Measurements from ENCODE around the gene GALNT10. TPM values are rescaled to one million over a fixed set of nuclear protein-coding genes. Genes with fewer than 3 reads are reported as not detected.

GALNT10 gene
- total and polyA plus RNA-seq, 2 experiments from 2014 or later: 3.2 to 12.9 TPM

- TF ChIP-seq, protein P1, sequence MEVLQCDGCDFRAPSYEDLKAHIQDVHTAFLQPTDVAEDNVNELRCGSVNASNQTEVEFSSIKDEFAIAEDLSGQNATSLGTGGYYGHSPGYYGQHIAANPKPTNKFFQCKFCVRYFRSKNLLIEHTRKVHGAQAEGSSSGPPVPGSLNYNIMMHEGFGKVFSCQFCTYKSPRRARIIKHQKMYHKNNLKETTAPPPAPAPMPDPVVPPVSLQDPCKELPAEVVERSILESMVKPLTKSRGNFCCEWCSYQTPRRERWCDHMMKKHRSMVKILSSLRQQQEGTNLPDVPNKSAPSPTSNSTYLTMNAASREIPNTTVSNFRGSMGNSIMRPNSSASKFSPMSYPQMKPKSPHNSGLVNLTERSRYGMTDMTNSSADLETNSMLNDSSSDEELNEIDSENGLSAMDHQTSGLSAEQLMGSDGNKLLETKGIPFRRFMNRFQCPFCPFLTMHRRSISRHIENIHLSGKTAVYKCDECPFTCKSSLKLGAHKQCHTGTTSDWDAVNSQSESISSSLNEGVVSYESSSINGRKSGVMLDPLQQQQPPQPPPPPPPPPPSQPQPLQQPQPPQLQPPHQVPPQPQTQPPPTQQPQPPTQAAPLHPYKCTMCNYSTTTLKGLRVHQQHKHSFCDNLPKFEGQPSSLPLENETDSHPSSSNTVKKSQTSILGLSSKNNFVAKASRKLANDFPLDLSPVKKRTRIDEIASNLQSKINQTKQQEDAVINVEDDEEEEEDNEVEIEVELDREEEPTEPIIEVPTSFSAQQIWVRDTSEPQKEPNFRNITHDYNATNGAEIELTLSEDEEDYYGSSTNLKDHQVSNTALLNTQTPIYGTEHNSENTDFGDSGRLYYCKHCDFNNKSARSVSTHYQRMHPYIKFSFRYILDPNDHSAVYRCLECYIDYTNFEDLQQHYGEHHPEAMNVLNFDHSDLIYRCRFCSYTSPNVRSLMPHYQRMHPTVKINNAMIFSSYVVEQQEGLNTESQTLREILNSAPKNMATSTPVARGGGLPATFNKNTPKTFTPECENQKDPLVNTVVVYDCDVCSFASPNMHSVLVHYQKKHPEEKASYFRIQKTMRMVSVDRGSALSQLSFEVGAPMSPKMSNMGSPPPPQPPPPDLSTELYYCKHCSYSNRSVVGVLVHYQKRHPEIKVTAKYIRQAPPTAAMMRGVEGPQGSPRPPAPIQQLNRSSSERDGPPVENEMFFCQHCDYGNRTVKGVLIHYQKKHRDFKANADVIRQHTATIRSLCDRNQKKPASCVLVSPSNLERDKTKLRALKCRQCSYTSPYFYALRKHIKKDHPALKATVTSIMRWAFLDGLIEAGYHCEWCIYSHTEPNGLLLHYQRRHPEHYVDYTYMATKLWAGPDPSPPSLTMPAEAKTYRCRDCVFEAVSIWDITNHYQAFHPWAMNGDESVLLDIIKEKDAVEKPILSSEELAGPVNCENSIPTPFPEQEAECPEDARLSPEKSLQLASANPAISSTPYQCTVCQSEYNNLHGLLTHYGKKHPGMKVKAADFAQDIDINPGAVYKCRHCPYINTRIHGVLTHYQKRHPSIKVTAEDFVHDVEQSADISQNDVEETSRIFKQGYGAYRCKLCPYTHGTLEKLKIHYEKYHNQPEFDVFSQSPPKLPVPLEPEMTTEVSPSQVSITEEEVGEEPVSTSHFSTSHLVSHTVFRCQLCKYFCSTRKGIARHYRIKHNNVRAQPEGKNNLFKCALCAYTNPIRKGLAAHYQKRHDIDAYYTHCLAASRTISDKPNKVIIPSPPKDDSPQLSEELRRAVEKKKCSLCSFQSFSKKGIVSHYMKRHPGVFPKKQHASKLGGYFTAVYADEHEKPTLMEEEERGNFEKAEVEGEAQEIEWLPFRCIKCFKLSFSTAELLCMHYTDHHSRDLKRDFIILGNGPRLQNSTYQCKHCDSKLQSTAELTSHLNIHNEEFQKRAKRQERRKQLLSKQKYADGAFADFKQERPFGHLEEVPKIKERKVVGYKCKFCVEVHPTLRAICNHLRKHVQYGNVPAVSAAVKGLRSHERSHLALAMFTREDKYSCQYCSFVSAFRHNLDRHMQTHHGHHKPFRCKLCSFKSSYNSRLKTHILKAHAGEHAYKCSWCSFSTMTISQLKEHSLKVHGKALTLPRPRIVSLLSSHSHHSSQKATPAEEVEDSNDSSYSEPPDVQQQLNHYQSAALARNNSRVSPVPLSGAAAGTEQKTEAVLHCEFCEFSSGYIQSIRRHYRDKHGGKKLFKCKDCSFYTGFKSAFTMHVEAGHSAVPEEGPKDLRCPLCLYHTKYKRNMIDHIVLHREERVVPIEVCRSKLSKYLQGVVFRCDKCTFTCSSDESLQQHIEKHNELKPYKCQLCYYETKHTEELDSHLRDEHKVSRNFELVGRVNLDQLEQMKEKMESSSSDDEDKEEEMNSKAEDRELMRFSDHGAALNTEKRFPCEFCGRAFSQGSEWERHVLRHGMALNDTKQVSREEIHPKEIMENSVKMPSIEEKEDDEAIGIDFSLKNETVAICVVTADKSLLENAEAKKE (CRISPR knock-in tag; IDR thresholded peaks at IDR 0.05): no peak
- TF ChIP-seq ZNF331 (CRISPR knock-in tag; IDR thresholded peaks at IDR 0.05; ENCODE audit: low read depth) (no peak), NANOG (IDR thresholded peaks at IDR 0.05; ENCODE audit: borderline replicate concordance) (no peak), ZNF114 (CRISPR knock-in tag; IDR thresholded peaks at IDR 0.05) (no peak), CREB1 (CRISPR knock-in tag; IDR thresholded peaks at IDR 0.05; ENCODE audit: low read depth) (no peak)
Measured at GRCh38 chr5:154172785-154173184, 17.7 kb upstream of the GALNT10 start (continued).

GRCh38 chr5:154174091-154174490, 16.4 kb upstream of the GALNT10 start:
- no peaks in the 10 kb centered on the region for H3K36me3 Mint-ChIP-seq (ENCODE audit: low read depth)
- no peak overlapping the region for H3K4me3 ChIP-seq
- DNase-seq (ENCODE audit: low spot score) (no peak), ATAC-seq (no peak)
- no peaks in the 10 kb centered on the region for H3K9me3 Mint-ChIP-seq
- H3K4me2 ChIP-seq: no peak overlapping the region
- H3K27me3 ChIP-seq (ENCODE audit: insufficient read depth): no peaks in the 10 kb centered on the region
- H3K4me3 Mint-ChIP-seq: no peak overlapping the region
- H3F3A ChIP-seq (replicated peaks; ENCODE audit: low read depth): no peaks in the 10 kb centered on the region
- H3K36me3 ChIP-seq (ENCODE audit: insufficient read depth): no peaks in the 10 kb centered on the region
- H3K79me2 ChIP-seq (replicated peaks; ENCODE audit: insufficient read depth): no peaks in the 10 kb centered on the region
- H3K4me1 ChIP-seq (ENCODE audit: insufficient read depth): no peaks in the 10 kb centered on the region
- no peak overlapping the region for H2AFZ ChIP-seq
- no peak overlapping the region for H3K27ac Mint-ChIP-seq
- peaks cover 15% of the 10 kb centered on the region for H3K4me1 Mint-ChIP-seq
- H4K20me1 ChIP-seq (replicated peaks; ENCODE audit: insufficient read depth): no peaks in the 10 kb centered on the region
- no peak overlapping the region for H3K27ac ChIP-seq (ENCODE audit: low read depth)
- peaks cover 4% of the 10 kb centered on the region for H3K27me3 Mint-ChIP-seq (ENCODE audit: insufficient read depth, low read depth, poor library complexity)
- H3K9me2 ChIP-seq (ENCODE audit: insufficient read depth): no peaks in the 10 kb centered on the region
- TF ChIP-seq CREB1 (CRISPR knock-in tag; IDR thresholded peaks at IDR 0.05; ENCODE audit: low read depth) (no peak), POLR2AphosphoS5 (IDR thresholded peaks at IDR 0.05; ENCODE audit: low read depth) (no peak), JUNB (IDR thresholded peaks at IDR 0.05; ENCODE audit: unreplicated experiment) (no peak), EZH2phosphoT487 (IDR thresholded peaks at IDR 0.05; ENCODE audit: unreplicated experiment) (no peak), NANOG (IDR thresholded peaks at IDR 0.05; ENCODE audit: borderline replicate concordance) (no peak), ZNF114 (CRISPR knock-in tag; IDR thresholded peaks at IDR 0.05) (no peak), ZNF331 (CRISPR knock-in tag; IDR thresholded peaks at IDR 0.05; ENCODE audit: low read depth) (no peak)
- TF ChIP-seq, protein P1 (CRISPR knock-in tag; IDR thresholded peaks at IDR 0.05): no peak

Data from GM23338 (cell line).